Amygdala (tissue), 56 donors: ENCODE results near the gene GP1BA.
A peak's percentile ranks its signal among the peaks of the same experiment; 100 is the strongest.

ENCODE experiments used
- DNase-seq, 56 donors: peaks; one replicate each; lab custom pipeline; 2025; lab: John Stamatoyannopoulos, UW

Gene GP1BA

DNA sequence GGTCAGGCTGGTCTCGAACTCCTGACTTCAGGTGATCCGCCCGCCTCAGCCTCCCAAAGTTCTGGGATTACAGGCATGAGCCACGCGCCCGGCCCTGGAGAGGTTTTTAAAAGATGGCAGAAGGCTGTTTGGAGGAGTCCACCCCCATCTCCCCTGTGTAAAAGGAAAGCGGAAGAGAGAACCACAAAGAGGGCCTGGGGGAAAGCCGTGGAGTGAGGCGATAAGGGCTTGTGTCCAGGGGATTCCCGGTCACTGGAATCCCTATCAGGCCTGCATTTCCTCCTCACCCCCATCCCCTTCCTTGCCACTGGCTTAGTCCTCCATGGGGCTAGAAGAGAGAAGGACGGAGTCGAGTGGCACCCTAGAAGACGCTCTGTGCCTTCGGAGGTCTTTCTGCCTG lies at the start of gene GP1BA:
GP1BA (plus strand) TSS at position 315 of the 400 bp plus-strand sequence. CDS start 328 bp downstream, outside the sequence.
- no peak for DNase-seq

DNA sequence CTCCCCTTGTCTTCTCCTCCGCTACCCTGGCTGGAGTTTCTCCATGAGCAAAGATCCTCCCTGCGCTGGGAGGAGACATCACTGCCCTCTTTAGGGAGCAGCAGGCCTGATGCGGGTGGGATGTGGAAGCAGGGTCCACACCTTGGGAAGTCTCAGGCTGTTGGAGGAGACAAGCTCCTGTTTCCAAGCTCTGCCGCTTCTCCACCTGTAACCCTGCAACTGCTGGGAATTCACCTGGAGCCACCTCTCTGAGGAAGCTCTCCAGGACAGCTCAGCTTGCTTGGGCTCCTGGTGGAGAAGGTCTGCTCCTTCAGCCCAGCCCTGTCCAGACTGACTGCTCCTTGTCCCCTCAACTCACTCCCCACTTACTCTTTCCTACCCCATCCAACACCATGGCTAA lies 47.6 kb upstream of the GP1BA start:
- no peak for DNase-seq

DNA sequence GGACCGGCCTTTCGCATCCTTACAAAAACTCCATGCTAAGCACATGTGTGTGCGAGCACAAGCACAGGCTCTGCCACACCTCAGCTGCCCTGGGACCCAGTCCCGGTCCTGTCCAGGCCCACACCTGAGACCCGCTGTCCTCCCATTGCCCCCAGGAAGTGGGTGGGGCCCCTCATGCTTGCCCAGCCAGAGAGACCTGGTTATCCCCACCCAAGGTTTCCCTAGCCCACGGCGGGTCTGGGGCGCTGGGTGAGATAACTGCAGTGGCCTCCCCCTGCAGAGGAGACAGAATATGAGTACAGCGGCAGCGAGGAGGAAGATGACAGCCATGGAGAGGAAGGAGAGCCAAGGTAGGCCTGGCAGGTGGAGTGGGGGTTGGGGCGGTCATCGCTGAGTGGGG lies 45.2 kb upstream of the GP1BA start:
- no peak for DNase-seq

DNA sequence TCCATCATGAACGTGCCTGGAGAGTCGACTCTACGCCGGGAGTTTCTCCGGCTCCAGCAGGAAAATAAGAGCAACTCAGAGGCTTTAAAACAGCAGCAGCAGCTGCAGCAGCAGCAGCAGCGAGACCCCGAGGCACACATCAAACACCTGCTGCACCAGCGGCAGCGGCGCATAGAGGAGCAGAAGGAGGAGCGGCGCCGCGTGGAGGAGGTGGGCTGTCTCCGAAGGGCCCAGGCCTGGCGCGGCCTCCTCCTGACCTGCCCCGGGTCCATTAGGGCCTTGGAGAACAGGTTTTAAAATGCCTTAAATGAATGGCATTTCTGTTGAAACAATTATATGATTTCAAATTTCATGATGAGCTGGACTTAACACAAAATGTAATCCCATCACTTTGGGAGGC lies 44.5 kb upstream of the GP1BA start:
- no peak for DNase-seq

DNA sequence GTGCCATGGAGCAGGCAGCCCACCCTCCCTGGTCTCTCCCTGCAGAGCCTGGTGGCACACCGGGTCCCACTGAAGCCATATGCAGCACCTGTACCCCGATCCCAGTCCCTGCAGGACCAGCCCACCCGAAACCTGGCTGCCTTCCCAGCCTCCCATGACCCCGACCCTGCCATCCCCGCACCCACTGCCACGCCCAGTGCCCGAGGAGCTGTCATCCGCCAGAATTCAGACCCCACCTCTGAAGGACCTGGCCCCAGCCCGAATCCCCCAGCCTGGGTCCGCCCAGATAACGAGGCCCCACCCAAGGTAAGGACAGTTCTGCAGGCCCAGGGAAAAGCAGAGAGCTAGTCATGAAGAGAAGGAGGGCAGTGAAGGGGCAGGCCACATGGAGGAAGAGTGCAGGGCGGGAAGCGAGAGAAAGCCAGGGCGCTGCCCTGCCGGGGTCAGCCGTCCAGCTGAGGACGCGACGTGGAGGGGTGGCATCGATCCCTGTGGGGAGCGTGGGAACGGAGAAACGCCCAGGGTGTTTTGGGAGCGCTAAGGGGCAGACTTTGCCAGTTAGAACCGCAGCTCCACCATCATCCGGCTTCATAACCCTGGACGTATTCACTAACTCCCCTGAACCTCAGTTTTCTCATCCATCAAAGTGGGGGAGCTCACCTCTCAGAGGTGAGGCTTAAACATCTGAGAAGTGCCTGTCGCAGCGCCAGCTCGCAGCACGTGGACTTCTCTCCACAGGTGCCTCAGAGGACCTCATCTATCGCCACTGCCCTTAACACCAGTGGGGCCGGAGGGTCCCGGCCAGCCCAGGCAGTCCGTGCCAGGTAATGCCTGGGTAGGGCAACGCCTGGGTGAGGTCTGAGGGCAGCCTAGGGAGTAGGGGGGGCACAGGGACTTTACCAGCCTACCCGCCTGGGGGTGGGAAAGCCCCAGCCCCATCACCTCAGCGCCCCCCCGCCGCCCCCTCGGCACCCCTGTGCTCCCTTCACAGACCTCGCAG lies 40.4 kb upstream of the GP1BA start:
- no peak for DNase-seq

DNA sequence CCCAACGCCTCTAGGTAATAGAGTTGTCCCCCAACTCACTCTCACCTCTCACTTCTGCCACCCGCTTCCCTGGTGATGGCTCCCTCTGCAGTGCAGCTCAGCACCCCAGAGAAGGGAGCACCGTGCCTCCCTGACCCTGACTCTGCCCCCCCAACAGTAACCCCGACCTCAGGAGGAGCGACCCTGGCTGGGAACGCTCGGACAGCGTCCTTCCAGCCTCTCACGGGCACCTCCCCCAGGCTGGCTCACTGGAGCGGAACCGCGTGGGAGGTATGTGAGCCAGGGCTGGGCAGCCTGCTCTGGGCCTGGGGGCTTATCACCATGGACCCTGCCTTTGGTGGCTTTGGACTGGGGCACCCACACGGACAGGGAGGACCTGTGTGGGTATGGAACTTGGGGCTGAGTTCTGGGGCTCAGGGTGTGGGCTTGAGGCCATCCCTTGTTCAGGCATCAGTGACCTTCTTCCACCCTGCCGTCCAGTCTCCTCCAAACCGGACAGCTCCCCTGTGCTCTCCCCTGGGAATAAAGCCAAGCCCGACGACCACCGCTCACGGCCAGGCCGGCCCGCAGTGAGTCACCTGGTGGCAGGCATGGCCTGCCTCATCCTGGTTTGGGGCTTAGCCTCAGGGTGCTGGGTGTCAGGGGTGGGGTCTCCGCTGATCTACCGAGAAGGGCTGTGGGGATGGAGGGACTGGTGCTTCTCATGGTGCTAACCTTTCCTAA lies 39.4 kb upstream of the GP1BA start:
- no peak for DNase-seq

DNA sequence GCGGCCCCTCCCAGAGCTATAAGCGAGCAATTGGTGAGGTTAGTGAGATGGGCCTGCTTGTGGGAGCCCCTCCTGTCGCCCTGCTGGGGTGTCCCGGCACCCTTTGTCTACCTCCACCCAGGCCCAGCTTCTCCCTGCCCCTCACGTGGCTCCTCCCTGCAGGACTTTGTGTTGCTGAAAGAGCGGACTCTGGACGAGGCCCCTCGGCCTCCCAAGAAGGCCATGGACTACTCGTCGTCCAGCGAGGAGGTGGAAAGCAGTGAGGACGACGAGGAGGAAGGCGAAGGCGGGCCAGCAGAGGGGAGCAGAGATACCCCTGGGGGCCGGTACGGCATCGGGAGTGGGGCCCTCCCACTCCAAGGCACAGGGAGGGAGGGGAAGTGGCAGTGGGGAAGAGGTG lies 38.8 kb upstream of the GP1BA start:
- no peak for DNase-seq

DNA sequence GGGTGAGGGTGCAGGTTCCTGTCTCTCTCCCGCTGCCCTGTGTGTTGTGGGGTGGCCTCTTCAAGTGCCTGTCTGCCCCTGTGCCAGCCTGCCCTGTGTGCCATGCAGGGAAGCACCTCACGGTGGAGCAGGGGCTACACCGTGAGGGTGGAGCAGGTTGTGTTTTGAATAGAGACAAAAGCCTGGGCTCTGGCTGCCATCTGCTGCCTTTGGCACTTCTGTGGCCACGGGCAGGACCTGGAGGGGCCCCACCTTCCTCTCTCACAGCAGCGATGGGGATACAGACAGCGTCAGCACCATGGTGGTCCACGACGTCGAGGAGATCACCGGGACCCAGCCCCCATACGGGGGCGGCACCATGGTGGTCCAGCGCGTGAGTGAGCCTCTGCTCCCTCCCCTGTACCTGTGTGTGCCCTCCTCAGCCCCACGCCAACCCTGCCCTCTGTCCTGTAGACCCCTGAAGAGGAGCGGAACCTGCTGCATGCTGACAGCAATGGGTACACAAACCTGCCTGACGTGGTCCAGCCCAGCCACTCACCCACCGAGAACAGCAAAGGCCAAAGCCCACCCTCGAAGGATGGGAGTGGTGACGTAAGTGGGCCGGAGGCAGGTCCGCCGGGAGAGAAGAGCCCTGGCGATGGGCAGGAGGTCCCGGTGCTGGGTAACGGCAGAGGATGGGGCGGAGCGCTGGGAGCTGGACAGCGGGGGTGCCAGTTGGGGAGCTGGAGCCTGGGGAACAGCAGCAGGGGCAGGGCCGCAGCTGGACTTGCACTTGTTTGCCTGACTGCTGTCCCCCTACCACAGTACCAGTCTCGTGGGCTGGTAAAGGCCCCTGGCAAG lies 38.1 kb upstream of the GP1BA start:
- no peak for DNase-seq

DNA sequence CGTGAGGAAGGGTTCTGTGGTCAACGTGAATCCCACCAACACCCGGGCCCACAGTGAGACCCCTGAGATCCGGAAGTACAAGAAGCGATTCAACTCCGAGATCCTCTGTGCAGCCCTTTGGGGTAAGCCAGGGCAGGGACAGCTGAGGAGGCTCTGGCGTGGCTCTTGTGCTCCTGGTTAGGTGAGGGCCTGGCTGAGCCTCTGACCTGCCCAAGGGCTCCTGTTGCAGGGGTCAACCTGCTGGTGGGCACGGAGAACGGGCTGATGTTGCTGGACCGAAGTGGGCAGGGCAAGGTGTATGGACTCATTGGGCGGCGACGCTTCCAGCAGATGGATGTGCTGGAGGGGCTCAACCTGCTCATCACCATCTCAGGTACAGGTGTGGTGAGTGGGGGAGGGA lies 37.0 kb upstream of the GP1BA start:
- DNase-seq = no peak

DNA sequence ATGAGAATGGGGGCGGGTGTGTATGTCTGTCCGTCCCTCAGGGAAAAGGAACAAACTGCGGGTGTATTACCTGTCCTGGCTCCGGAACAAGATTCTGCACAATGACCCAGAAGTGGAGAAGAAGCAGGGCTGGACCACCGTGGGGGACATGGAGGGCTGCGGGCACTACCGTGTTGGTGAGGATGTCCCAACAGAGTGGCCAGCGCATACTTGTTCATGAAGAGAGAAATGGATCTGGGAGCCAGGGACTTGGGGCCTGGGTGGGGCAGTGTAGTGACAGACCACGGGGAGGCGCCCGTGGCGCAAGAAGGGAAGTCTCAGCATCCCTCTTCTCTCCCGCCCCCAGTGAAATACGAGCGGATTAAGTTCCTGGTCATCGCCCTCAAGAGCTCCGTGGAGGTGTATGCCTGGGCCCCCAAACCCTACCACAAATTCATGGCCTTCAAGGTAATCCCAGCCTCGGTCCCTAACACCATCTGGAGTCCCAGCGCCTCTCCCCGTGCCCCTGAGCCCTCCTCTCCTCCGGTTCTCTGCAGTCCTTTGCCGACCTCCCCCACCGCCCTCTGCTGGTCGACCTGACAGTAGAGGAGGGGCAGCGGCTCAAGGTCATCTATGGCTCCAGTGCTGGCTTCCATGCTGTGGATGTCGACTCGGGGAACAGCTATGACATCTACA lies 36.3 kb upstream of the GP1BA start:
- DNase-seq = no peak

DNA sequence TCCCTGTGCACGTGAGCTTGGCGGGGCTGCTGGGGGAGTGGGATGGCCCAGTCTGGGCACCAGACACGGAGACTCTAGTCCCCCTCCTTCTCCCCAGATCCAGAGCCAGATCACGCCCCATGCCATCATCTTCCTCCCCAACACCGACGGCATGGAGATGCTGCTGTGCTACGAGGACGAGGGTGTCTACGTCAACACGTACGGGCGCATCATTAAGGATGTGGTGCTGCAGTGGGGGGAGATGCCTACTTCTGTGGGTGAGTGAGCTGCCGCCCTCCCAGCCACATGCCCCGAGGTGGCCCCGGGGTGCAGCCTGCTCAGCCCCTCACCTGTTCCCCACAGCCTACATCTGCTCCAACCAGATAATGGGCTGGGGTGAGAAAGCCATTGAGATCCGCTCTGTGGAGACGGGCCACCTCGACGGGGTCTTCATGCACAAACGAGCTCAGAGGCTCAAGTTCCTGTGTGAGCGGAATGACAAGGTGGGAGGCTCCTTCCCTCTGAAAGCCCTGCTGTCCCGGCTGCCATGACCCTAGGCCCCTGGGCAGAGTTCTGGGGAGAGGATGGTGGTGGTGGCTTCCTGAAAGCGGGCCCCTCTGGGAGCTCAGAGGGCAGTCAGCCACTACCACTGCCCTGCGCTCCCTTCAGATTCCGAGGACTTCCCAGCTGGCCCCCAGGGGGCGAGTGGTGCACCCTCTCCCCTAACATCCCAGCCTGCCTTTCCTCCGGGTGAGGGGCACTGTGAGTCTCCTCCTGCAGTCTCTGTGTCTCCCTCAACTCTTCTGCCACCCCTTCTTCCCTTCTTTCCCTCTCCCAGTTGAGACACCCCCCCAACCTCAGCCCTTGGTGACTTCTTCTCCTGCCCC lies 35.5 kb upstream of the GP1BA start:
- DNase-seq = no peak

DNA sequence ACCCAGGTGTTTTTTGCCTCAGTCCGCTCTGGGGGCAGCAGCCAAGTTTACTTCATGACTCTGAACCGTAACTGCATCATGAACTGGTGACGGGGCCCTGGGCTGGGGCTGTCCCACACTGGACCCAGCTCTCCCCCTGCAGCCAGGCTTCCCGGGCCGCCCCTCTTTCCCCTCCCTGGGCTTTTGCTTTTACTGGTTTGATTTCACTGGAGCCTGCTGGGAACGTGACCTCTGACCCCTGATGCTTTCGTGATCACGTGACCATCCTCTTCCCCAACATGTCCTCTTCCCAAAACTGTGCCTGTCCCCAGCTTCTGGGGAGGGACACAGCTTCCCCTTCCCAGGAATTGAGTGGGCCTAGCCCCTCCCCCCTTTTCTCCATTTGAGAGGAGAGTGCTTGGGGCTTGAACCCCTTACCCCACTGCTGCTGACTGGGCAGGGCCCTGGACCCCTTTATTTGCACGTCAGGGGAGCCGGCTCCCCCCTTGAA lies 34.8 kb upstream of the GP1BA start:
- DNase-seq = peak in 1 of 56 donors; percentile 21

DNA sequence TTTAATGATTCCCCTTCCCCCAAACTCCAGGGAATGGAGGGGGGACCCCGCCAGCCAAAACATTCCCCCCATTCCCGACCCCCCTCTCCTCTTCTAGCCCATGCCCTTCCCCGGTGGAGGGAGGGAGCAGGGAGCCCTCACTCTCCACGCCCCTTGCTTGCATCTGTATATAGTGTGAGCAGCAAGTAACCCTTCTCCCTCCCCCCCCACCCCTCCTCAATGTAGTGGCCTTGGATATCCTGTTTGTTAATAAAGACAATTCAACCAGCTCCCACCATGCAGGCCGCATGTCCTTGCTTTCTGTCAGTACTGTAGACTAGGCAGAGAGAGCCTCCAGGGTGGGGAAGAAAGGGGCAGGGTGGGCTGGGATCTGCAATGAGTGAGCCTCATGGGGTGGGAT lies 34.3 kb upstream of the GP1BA start:
- DNase-seq = no peak

DNA sequence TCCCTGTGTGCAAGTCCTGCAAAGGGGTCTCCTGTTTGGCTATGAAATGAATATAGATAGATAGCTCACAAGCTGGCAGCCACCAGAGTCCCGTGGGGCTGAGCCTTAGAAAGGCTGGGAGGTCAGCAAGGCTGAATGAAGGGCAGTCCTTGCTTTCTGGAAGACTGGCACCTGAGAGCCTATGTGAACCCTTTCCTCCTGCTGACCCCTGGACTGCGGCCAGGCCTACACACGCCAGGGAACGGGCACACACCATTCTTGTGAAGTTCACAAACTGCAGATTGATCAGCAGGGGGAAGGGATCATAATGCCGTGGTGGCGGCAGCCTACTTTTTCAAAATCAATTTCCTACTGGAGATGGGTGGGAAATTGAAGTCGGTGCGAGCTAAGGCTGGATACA lies 33.7 kb upstream of the GP1BA start:
- no peak for DNase-seq

DNA sequence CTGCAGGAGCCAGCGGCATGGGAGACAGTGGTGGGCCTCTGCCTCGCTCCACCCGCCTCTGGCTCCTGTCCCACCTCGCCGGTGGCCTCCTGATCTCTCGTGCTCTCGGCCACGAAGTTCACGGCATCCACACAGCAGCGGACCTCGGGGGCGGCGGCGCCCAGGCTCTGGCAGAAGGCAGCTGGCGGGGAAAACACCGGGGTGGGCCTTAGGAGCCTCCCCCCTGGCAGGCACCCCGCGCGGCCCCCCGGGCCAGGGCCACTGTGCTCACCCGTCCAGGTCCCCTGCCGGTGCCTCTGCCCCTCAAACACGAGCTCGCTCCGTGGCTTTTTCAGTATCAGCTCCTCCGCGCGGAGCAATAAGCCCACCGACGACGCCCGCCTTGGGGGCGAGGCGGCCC lies 33.1 kb upstream of the GP1BA start:
- no peak for DNase-seq

DNA sequence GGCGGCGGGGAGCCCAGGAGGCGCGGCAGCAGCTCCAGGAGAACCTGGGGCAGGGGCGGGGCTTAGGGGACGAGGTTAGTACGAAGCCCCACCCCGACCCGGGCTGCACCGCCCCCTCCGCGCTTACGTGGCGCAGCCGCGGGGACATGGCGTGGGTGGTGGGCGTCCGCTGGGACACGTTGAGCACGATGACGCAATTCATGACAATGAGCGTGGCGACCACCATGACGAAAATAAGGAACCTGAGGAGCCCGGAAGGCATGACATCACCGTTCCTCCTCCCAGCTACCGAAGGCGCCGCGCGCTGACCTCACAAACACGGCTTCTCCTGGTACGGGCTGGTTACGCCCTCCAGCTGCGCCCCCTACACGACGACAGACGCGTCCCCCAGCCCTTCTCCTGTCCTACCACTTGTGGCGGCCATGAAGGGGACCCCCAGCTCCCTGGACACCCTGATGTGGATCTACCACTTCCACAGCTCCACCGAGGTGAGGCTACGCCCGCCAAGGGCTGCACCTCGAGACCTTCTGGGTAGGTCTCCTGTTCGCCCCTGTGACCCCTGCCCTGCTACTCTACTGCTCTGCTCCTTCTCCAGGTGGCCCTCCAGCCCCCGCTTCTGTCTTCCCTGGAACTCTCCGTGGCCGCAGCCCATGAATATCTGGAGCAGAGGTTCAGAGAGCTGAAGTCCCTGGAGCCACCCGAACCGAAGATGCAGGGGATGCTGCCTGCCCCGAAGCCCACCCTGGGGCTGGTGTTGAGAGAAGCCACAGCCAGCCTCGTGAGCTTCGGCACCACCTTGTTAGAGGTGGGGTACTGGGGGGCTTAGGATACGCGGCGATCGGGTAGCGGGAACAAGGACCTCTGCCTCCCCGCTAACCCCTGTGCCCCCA lies 32.5 kb upstream of the GP1BA start, which contains the start of gene C17orf107:
C17orf107 (plus strand) TSS at position 196 of the 890 bp plus-strand sequence; CDS start at position 423, 227 bp downstream.
- peak in 35 of 56 donors; percentile 9 to 78 (median 53) for DNase-seq

DNA sequence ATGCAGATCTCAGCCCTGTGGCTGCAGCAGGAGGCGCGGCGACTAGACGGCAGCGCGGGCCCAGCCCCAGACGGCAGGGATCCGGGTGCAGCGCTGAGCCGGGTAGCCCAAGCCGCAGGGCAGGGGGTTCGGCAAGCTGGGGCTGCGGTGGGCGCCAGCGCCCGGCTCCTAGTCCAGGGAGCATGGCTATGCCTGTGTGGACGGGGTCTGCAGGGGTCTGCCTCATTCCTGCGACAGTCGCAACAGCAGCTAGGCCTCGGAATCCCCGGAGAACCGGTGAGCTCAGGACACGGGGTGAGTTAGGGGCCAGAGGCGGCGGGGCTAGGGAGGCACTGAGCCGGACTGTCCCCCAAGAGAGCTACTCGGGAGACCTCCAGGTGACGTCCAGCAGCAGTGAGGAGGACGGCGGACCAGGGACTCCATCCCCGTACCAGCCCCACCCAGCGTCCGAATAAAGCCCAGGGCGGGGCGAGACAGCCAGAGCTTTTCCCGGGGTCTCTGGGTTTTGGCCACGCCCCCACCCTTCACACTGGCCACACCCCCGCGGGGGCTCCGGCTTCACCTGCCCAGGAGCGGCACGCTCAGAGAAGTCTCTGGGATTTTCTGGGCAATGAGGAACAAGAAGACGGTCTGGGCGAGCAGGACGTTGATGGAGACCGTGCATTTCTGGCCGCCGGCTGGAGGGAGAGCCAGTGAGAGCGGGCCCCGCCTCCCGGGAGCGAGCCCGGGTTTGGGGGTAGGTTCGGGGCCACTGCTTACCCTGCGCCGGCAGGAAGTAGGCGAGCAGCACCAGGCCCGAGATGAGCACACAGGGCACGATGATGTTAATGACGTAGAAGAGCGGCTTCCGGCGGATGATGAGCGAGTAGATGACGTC lies 31.6 kb upstream of the GP1BA start:
- peak in 1 of 56 donors; percentile 35 for DNase-seq
